Panc1 (cell line): ENCODE measurements around the gene FSIP2.

Experiments used
- POLR2AphosphoS5 ChIP-seq: IDR thresholded peaks from 2 replicates; pipeline ENCODE4 v1.6.1; 2012; ENCODE audit warnings: mild to moderate bottlenecking, low read depth, low read length, moderate library complexity
- TF ChIP-seq, protein P1 (sequence below): fragments of 450-650 bp; IDR thresholded peaks from 2 replicates; pipeline ENCODE4 v1.5.1; 2017; ENCODE audit warnings: mild to moderate bottlenecking

DNA sequence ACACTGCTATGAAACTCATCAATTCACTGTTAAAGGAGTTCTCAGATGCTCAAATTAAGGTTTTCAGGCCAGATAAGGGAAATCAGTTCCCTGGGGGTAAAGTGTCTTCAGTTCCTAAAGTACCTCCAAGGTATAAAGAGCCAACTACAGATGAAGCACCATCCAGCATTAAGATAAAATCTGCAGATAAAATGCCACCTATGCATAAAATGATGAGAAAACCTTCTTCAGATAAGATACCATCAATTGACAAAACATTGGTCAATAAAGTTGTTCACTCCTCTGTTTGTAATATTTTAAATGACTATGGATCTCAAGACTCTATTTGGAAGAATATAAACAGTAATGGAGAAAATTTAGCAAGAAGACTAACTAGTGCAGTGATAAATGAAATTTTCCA lies 68.2 kb downstream of the FSIP2 start:
- TF ChIP-seq, protein P1, sequence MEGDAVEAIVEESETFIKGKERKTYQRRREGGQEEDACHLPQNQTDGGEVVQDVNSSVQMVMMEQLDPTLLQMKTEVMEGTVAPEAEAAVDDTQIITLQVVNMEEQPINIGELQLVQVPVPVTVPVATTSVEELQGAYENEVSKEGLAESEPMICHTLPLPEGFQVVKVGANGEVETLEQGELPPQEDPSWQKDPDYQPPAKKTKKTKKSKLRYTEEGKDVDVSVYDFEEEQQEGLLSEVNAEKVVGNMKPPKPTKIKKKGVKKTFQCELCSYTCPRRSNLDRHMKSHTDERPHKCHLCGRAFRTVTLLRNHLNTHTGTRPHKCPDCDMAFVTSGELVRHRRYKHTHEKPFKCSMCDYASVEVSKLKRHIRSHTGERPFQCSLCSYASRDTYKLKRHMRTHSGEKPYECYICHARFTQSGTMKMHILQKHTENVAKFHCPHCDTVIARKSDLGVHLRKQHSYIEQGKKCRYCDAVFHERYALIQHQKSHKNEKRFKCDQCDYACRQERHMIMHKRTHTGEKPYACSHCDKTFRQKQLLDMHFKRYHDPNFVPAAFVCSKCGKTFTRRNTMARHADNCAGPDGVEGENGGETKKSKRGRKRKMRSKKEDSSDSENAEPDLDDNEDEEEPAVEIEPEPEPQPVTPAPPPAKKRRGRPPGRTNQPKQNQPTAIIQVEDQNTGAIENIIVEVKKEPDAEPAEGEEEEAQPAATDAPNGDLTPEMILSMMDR: no peak
- TF ChIP-seq POLR2AphosphoS5: no peak
